GM10248 (cell line): ENCODE measurements around the gene ANKRD24.
A peak's percentile ranks its signal among the peaks of the same experiment; 100 is the strongest.

Experiments used
- CTCF ChIA-PET: fragments of 300-600 bp; sonication (Branson Sonifier 250); formaldehyde crosslinking; extraction: SDS; loops from one replicate; lab custom pipeline; 2021; ENCODE audit warnings: antibody characterized with exemption; lab: Yijun Ruan, JAX
- POLR2A ChIA-PET: fragments of 350-650 bp; sonication (Branson Sonifier 250); formaldehyde crosslinking; extraction: SDS; loops from one replicate; lab custom pipeline; 2020; ENCODE audit warnings: antibody characterized with exemption; lab: Yijun Ruan, JAX
- DNase-seq: peaks from one replicate; pipeline ENCODE4 v3.0.0; 2012; ENCODE audit errors: extremely low spot score
- TF ChIP-seq, protein P1 (sequence below): IDR thresholded peaks from 2 replicates; pipeline ENCODE4 v1.5.1; 2012; ENCODE audit warnings: mild to moderate bottlenecking, low read depth; ENCODE audit errors: extremely low read depth, missing control alignments, control extremely low read depth

Gene ANKRD24

GRCh38 chr19:4196587-4197148 lies 14.2 kb downstream of the ANKRD24 start:
- no peak for DNase-seq
- TF ChIP-seq, protein P1, sequence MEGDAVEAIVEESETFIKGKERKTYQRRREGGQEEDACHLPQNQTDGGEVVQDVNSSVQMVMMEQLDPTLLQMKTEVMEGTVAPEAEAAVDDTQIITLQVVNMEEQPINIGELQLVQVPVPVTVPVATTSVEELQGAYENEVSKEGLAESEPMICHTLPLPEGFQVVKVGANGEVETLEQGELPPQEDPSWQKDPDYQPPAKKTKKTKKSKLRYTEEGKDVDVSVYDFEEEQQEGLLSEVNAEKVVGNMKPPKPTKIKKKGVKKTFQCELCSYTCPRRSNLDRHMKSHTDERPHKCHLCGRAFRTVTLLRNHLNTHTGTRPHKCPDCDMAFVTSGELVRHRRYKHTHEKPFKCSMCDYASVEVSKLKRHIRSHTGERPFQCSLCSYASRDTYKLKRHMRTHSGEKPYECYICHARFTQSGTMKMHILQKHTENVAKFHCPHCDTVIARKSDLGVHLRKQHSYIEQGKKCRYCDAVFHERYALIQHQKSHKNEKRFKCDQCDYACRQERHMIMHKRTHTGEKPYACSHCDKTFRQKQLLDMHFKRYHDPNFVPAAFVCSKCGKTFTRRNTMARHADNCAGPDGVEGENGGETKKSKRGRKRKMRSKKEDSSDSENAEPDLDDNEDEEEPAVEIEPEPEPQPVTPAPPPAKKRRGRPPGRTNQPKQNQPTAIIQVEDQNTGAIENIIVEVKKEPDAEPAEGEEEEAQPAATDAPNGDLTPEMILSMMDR = no peak
- CTCF ChIA-PET = no interaction called here
- POLR2A ChIA-PET = no interaction called here

GRCh38 chr19:4197228-4197624 lies 14.7 kb downstream of the ANKRD24 start:
- ChIA-PET POLR2A (no interaction called here), CTCF (no interaction called here)
- TF ChIP-seq, protein P1 = no peak
- DNase-seq = no peak

DNA sequence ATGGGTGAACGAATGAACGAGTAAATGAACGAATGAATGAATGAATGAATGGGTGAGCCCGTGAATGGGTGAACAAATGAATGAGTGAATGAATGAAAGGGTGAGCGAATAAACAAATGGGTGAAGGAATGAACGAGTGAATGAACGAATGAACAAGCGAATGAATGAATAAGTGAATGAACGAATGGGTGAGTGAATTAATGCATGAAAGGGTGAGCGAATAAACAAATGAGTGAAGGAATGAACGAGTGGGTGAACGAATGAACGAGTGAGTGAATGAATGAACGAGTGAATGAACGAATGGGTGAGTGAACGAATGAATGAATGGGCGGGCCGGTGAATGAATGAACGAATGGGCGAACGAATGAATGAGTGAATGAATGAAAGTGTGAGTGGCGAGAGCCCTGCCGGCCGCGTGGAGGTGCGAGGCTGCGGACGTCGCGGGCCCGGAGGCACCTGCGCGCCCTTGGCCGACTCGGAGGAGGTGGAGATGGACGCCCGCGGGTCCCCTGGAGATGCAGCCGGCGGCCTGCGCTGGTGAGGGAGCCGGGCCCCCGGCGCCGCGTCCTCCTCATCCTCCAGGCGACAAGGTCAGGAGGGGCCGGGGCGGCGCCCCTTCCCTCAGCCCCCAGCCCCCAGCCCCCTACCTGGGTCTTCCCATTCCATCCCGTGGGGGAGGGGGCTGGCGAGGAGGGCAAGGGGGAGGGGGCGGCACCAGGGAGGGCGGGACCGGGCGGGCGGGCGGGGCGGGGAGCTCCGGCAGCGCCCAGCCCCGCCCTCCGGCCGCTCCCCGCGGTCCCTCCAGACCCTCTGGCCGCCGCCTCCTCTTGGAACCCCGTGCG lies 15.4 kb downstream of the ANKRD24 start:
- POLR2A ChIA-PET = no interaction called here

DNA sequence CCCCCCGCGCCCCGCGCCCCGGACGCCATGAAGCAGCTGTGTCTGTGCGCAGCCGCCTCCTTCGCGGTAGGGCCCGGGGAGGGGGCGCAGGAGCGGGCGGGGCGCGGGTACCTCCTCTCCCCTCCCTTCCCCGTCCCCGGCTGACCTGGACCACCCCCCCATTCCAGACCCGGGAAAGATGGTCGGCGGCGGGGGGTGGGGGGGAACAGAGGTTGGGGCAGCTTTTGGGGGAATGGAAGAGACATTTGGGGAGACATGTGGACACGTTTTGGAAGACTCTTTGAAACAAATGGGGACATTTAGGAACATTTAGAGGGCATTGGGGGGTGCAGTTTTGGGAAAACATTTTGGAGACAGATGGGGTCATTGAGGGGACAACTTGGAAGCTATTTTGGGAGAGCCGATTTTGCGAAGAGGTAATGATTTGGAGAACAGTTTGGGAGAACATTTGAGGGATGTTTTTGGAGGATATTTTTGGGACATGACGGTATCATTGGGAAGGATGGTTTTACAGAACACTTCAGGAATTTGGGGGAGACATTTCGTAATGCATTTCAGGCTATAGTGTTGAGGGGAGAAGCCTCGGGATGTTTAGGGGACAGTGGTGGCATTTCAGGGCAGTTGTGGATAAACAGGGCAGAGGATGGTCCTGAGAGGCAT lies 16.1 kb downstream of the ANKRD24 start:
- TF ChIP-seq, protein P1 = no peak
- no peak for DNase-seq
- CTCF ChIA-PET = no interaction called here
- POLR2A ChIA-PET = no interaction called here

More for the DNA sequence above, 15.4 kb downstream of the ANKRD24 start:
- TF ChIP-seq, protein P1 = no peak
- CTCF ChIA-PET = no interaction called here
- DNase-seq = peak; percentile 57

GRCh38 chr19:4199699-4200293 lies 17.3 kb downstream of the ANKRD24 start:
- CTCF ChIA-PET = interaction anchor here (0.8 to 4.6 kb wide), 4 partner anchors 9 to 59 kb away, joined by 3 to 26 read pairs (median 11); no protein-coding TSS in a partner anchor

More at GRCh38 chr19:4199699-4200293, 17.3 kb downstream of the ANKRD24 start:
- POLR2A ChIA-PET = interaction anchor here (1.4 kb wide), 1 partner anchor 215 kb away, joined by 4 read pairs; the partner anchor contains the start of gene EEF2
- TF ChIP-seq, protein P1 = no peak
- no peak for DNase-seq
